ENCODE measurements around the gene HAND1.

HAND1 gene

GRCh38 chr5:154451957-154452356, 26.1 kb downstream of the HAND1 start:
- TF ChIP-seq CTCF (IDR thresholded peaks at IDR 0.05; ENCODE audit: insufficient read depth, low read length) (no peak), GABPA (IDR thresholded peaks at IDR 0.05; ENCODE audit: low read depth) (no peak), SPI1 (IDR thresholded peaks at IDR 0.05; ENCODE audit: borderline replicate concordance, low read depth) (no peak), POLR2AphosphoS5 (IDR thresholded peaks at IDR 0.05; ENCODE audit: low read depth) (no peak)
- TF ChIP-seq, protein P1, sequence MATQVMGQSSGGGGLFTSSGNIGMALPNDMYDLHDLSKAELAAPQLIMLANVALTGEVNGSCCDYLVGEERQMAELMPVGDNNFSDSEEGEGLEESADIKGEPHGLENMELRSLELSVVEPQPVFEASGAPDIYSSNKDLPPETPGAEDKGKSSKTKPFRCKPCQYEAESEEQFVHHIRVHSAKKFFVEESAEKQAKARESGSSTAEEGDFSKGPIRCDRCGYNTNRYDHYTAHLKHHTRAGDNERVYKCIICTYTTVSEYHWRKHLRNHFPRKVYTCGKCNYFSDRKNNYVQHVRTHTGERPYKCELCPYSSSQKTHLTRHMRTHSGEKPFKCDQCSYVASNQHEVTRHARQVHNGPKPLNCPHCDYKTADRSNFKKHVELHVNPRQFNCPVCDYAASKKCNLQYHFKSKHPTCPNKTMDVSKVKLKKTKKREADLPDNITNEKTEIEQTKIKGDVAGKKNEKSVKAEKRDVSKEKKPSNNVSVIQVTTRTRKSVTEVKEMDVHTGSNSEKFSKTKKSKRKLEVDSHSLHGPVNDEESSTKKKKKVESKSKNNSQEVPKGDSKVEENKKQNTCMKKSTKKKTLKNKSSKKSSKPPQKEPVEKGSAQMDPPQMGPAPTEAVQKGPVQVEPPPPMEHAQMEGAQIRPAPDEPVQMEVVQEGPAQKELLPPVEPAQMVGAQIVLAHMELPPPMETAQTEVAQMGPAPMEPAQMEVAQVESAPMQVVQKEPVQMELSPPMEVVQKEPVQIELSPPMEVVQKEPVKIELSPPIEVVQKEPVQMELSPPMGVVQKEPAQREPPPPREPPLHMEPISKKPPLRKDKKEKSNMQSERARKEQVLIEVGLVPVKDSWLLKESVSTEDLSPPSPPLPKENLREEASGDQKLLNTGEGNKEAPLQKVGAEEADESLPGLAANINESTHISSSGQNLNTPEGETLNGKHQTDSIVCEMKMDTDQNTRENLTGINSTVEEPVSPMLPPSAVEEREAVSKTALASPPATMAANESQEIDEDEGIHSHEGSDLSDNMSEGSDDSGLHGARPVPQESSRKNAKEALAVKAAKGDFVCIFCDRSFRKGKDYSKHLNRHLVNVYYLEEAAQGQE (IDR thresholded peaks at IDR 0.05; ENCODE audit: insufficient replicate concordance, low read depth), result no peak
- no peak for DNase-seq (ENCODE audit: low read depth in 1 of 2, low spot score in 1 of 2)
- H3K27ac ChIP-seq (replicated peaks), result no peak overlapping the region
- no peaks in the 10 kb centered on the region for H3K27me3 ChIP-seq (ENCODE audit: insufficient read depth, poor library complexity, severe bottlenecking)
- H3K4me3 ChIP-seq (replicated peaks; ENCODE audit: insufficient read depth, low read length), result no peak overlapping the region

DNA sequence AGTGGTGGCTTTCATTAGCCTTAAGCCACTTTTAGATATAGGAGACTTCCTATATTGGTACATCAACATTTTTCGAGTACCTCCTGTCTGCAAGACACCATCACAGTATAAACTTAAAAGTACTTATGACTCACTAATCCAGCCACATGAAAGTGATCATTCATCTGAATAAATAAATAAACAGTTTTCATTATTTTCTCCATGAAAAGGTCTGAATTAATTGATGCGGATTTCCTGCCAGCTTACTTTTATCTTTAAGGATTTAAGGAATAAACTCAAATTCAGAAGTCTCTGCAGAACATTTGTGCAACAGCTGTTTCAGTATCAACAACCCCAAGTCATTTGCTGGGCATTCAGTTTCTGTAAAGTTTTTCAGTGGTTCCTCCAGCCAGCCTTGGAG, 28.2 kb downstream of the HAND1 start:
- H3K27ac ChIP-seq (replicated peaks), result no peak overlapping the region
- no peaks in the 10 kb centered on the region for H3K27me3 ChIP-seq (ENCODE audit: insufficient read depth, poor library complexity, severe bottlenecking)
- DNase-seq (ENCODE audit: low read depth in 1 of 2, low spot score in 1 of 2), result no peak
- TF ChIP-seq POLR2AphosphoS5 (IDR thresholded peaks at IDR 0.05; ENCODE audit: low read depth) (no peak), CTCF (IDR thresholded peaks at IDR 0.05; ENCODE audit: insufficient read depth, low read length) (no peak), SPI1 (IDR thresholded peaks at IDR 0.05; ENCODE audit: borderline replicate concordance, low read depth) (no peak), GABPA (IDR thresholded peaks at IDR 0.05; ENCODE audit: low read depth) (no peak)
- TF ChIP-seq, protein P1 (IDR thresholded peaks at IDR 0.05; ENCODE audit: insufficient replicate concordance, low read depth), result no peak
- no peak overlapping the region for H3K4me3 ChIP-seq (replicated peaks; ENCODE audit: insufficient read depth, low read length)

GRCh38 chr5:154447089-154447725, 30.8 kb downstream of the HAND1 start:
- DNase-seq (ENCODE audit: low read depth in 1 of 2, low spot score in 1 of 2), result no peak
- TF ChIP-seq SPI1 (IDR thresholded peaks at IDR 0.05; ENCODE audit: borderline replicate concordance, low read depth), result no peak
- TF ChIP-seq, protein P1 (IDR thresholded peaks at IDR 0.05; ENCODE audit: insufficient replicate concordance, low read depth), result peak; percentile 25
- no peaks in the 10 kb centered on the region for H3K27me3 ChIP-seq (ENCODE audit: insufficient read depth, poor library complexity, severe bottlenecking)
- H3K27ac ChIP-seq (replicated peaks), result no peak overlapping the region
- peak overlapping the region; percentile 74 for H3K4me3 ChIP-seq (replicated peaks; ENCODE audit: insufficient read depth, low read length)

Data from HL-60 (cell line).